HCT116 (cell line): ENCODE results near the gene GMDS. TPM values are rescaled to one million over a fixed set of nuclear protein-coding genes. Genes with fewer than 3 reads are reported as not detected.

Experiments
- ATAC-seq: fragments of 200-7000 bp; cut with Tn5 transposase; 2 replicates; pipeline ENCODE4 v1.9.1; 2020; ENCODE audit warnings: mild to moderate bottlenecking, moderate library complexity
- BruUV-seq: library from RNA; stranded (reverse); fragments of 400-500 nt; replicated peaks from 2 replicates; lab custom pipeline; 2021; lab: Mats Ljungman, UMichigan
- CTCF ChIA-PET: fragments of 300-600 bp; sonication (Branson Sonifier 250); formaldehyde crosslinking; loops from one replicate; lab custom pipeline; 2021; ENCODE audit warnings: antibody characterized with exemption; lab: Charles Lee
- POLR2A ChIA-PET: fragments of 300-600, 350-600 bp; sonication (Branson Sonifier 250); formaldehyde crosslinking; loops from one replicate; lab custom pipeline; 2021; ENCODE audit warnings: antibody characterized with exemption; lab: Charles Lee
- RAD21 ChIA-PET, 2 experiments: fragments of 300-600 bp; sonication (Branson Sonifier 250); formaldehyde crosslinking; loops; one replicate each; lab custom pipeline; 2023; ENCODE audit warnings: low total read pairs in 2 of 2; ENCODE audit not compliant: uncharacterized antibody in 2 of 2, unreplicated experiment in 2 of 2, low non-redundant PET in 1 of 2; lab: Charles Lee
- DNase-seq: peaks from one replicate; pipeline ENCODE4 v3.0.0-alpha.2; 2010; ENCODE audit warnings: low read depth, low spot score
- H2AFZ ChIP-seq: fragments of 200-600 bp; shearing (Covaris generic), sonication (generic); 2 replicates; pipeline ENCODE4 v1.6.1; 2017; ENCODE audit warnings: low read depth, mixed run types, mixed read lengths, antibody characterized with exemption, low read length; ENCODE audit not compliant: poor library complexity, severe bottlenecking
- H3K27ac ChIP-seq: 2 replicates; pipeline ENCODE4 v1.5.1; 2012; ENCODE audit warnings: low read depth, low read length
- H3K27me3 ChIP-seq: fragments of 200-600 bp; sonication (generic); 2 replicates; pipeline ENCODE4 v1.6.1; 2016; ENCODE audit warnings: mixed run types, low read length, mixed read lengths; ENCODE audit not compliant: insufficient read depth
- H3K36me3 ChIP-seq, 2 experiments: fragments of 200-500 bp in 1 of 2; fragments of 200-600 bp in 1 of 2; sonication (Bioruptor generic) in 1 of 2; sonication (generic) in 1 of 2; 2 replicates each; pipeline versions ENCODE4 v1.5.1 to v1.6.1; 2014 to 2016; ENCODE audit warnings: low read length in 2 of 2, inconsistent platforms in 1 of 2, mixed read lengths in 1 of 2, mixed run types in 1 of 2; ENCODE audit not compliant: insufficient read depth in 2 of 2, control insufficient read depth in 1 of 2
- H3K4me1 ChIP-seq, 2 experiments: fragments of 200-600 bp in 1 of 2; sonication (generic) in 1 of 2; 2 replicates each; pipeline versions ENCODE4 v1.5.1 to v1.6.1; 2012 to 2017; ENCODE audit warnings: low read length in 2 of 2, inconsistent platforms in 1 of 2, mild to moderate bottlenecking in 1 of 2, mixed read lengths in 1 of 2, mixed run types in 1 of 2, moderate library complexity in 1 of 2; ENCODE audit not compliant: insufficient read depth in 2 of 2, control insufficient read depth in 1 of 2
- H3K4me2 ChIP-seq: fragments of 200-600 bp; sonication (generic); 2 replicates; pipeline ENCODE4 v1.6.1; 2017; ENCODE audit warnings: mixed run types, low read length, mixed read lengths
- H3K4me3 ChIP-seq, 2 experiments: fragments of 200-600 bp in 1 of 2; sonication (generic) in 1 of 2; replicated peaks in 1 of 2; 2 replicates each; pipeline ENCODE4 v1.5.1; 2011 to 2016; ENCODE audit warnings: low read length in 2 of 2, control low read depth in 1 of 2, low read depth in 1 of 2, mild to moderate bottlenecking in 1 of 2, mixed read lengths in 1 of 2, mixed run types in 1 of 2
- H3K79me2 ChIP-seq: fragments of 200-600 bp; sonication (generic); 2 replicates; pipeline ENCODE4 v1.6.1; 2017; ENCODE audit warnings: mild to moderate bottlenecking, mixed run types, low read length, moderate library complexity, mixed read lengths; ENCODE audit not compliant: insufficient read depth
- H3K9ac ChIP-seq: fragments of 200-600 bp; sonication (generic); 2 replicates; pipeline ENCODE4 v1.6.1; 2016; ENCODE audit warnings: low read length, mixed read lengths
- H3K9me2 ChIP-seq: fragments of 200-600 bp; sonication (generic), shearing (Covaris generic); 2 replicates; pipeline ENCODE4 v1.6.1; 2017; ENCODE audit warnings: mixed run types, mild to moderate bottlenecking, moderate library complexity; ENCODE audit not compliant: insufficient read depth
- H3K9me3 ChIP-seq, 2 experiments: fragments of 200-500 bp in 1 of 2; fragments of 200-600 bp in 1 of 2; sonication (Bioruptor generic) in 1 of 2; sonication (generic) in 1 of 2; 2 replicates each; pipeline ENCODE4 v1.6.1; 2014 to 2017; ENCODE audit warnings: low read length in 2 of 2, mixed read lengths in 2 of 2, inconsistent platforms in 1 of 2, low read depth in 1 of 2, mild to moderate bottlenecking in 1 of 2, mixed run types in 1 of 2, moderate library complexity in 1 of 2; ENCODE audit not compliant: control insufficient read depth in 1 of 2, insufficient read depth in 1 of 2
- H4K20me1 ChIP-seq: fragments of 200-600 bp; sonication (generic), shearing (Covaris generic); 2 replicates; pipeline ENCODE4 v1.6.1; 2017; ENCODE audit warnings: mixed run types, mild to moderate bottlenecking, moderate library complexity; ENCODE audit not compliant: insufficient read depth
- ATF3 ChIP-seq: IDR thresholded peaks from 2 replicates; pipeline ENCODE4 v1.6.1; 2012
- CBX3 ChIP-seq: IDR thresholded peaks from 2 replicates; pipeline ENCODE4 v1.6.1; 2012; ENCODE audit warnings: low read depth
- CEBPB ChIP-seq: IDR thresholded peaks from 2 replicates; pipeline ENCODE4 v1.6.1; 2012; ENCODE audit warnings: low read depth
- CTCF ChIP-seq, 3 experiments: fragments of 200-600 bp in 1 of 3; sonication (generic) in 1 of 3; IDR thresholded peaks in 2 of 3; conservative IDR thresholded peaks in 1 of 3; 2 replicates each; pipeline ENCODE4 v1.5.1; 2012 to 2017; ENCODE audit warnings: low read depth in 2 of 3, low read length in 2 of 3, antibody characterized with exemption in 1 of 3, borderline replicate concordance in 1 of 3, control low read depth in 1 of 3, mild to moderate bottlenecking in 1 of 3, mixed read lengths in 1 of 3, mixed run types in 1 of 3, moderate library complexity in 1 of 3; ENCODE audit not compliant: insufficient read depth in 1 of 3
- EGR1 ChIP-seq: IDR thresholded peaks from 2 replicates; pipeline ENCODE4 v1.6.1; 2012; ENCODE audit warnings: low read depth
- ELF1 ChIP-seq: IDR thresholded peaks from 2 replicates; pipeline ENCODE4 v1.6.1; 2012; ENCODE audit warnings: low read depth, borderline replicate concordance
- EZH2 ChIP-seq: fragments of 200-600 bp; sonication (generic); IDR thresholded peaks from 2 replicates; pipeline ENCODE4 v1.6.1; 2017; ENCODE audit warnings: antibody characterized with exemption, mixed run types
- JUND ChIP-seq: IDR thresholded peaks from 2 replicates; pipeline ENCODE4 v1.6.1; 2012
- POLR2AphosphoS5 ChIP-seq: IDR thresholded peaks from 2 replicates; pipeline ENCODE4 v1.6.1; 2011; ENCODE audit warnings: mild to moderate bottlenecking, low read depth, low read length, moderate library complexity
- RAD21 ChIP-seq: IDR thresholded peaks from 2 replicates; pipeline ENCODE4 v1.6.1; 2012; ENCODE audit warnings: low read depth, mild to moderate bottlenecking
- ZBTB33 ChIP-seq: IDR thresholded peaks from 2 replicates; pipeline ENCODE4 v1.6.1; 2011; ENCODE audit warnings: mild to moderate bottlenecking, low read length, moderate library complexity; ENCODE audit not compliant: insufficient replicate concordance; ENCODE audit errors: extremely low read depth
- ZFX ChIP-seq: fragments of 450-650 bp; IDR thresholded peaks from 2 replicates; pipeline ENCODE4 v1.6.1; 2017
- ZNF274 ChIP-seq: fragments of 200-500 bp; sonication (Bioruptor generic); IDR thresholded peaks from 2 replicates; pipeline ENCODE4 v1.6.1; 2014; ENCODE audit warnings: mild to moderate bottlenecking, low read depth, low read length, inconsistent platforms
- intact Hi-C: fragments of 100-400 bp; cut with micrococcal nuclease; formaldehyde crosslinking; loops from 2 replicates; pipeline ENCODE4 v1.10.0; 2022
- total RNA-seq: library from RNA; stranded (reverse); gene quantifications from one replicate; pipeline ENCODE4 v1.2.1, GENCODE V29; 2021; ENCODE audit not compliant: unreplicated experiment
- TF ChIP-seq, protein P1 (sequence below): IDR thresholded peaks from 2 replicates; pipeline ENCODE4 v1.6.1; 2012; ENCODE audit warnings: low read depth

Gene GMDS
- total RNA-seq, 1 experiment from 2014 or later: 34.4 TPM

DNA sequence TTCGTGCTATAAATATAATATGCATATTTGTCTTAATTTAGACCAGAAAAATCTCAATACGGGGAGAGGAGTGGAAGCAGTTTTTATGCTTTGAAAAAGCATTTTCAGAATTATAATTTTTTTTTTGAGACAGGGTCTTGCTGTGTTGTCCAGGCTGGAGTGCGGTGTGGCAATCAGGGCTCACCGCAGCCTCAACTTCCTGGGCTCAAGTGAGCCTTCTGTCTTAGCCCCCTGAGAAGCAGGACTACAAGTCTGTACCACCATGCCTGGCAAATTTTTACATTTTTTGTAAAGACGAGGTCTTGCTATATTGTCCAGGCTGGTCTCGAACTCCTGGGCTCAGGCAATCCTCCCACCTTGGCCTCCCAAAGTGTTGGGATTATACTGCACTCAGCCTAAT, 438.5 kb downstream of the GMDS start:
- ChIA-PET POLR2A (no interaction called here), CTCF (no interaction called here), RAD21 (no interaction called here)
- no peaks in the 10 kb centered on the region for H4K20me1 ChIP-seq
- no peak overlapping the region for H3K4me3 ChIP-seq
- no peak for DNase-seq
- H3K9me2 ChIP-seq: no peaks in the 10 kb centered on the region
- intact Hi-C loops: no loop called here
- no peak for ATAC-seq
- H3K4me1 ChIP-seq: no peaks in the 10 kb centered on the region
- H3K27me3 ChIP-seq: no peaks in the 10 kb centered on the region
- TF ChIP-seq CTCF (IDR thresholded peaks at IDR 0.05 in 2 of 3, conservative IDR thresholded peaks at IDR 0.05 in 1 of 3; ENCODE audit: borderline replicate concordance in 1 of 3, insufficient read depth in 1 of 3, low read depth in 2 of 3, low read length in 2 of 3) (no peak), CEBPB (no peak), RAD21 (no peak), ELF1 (no peak), EGR1 (no peak), ATF3 (no peak), ZNF274 (no peak), CBX3 (no peak), JUND (no peak), EZH2 (no peak), ZBTB33 (no peak), ZFX (no peak), POLR2AphosphoS5 (no peak)
- TF ChIP-seq, protein P1, sequence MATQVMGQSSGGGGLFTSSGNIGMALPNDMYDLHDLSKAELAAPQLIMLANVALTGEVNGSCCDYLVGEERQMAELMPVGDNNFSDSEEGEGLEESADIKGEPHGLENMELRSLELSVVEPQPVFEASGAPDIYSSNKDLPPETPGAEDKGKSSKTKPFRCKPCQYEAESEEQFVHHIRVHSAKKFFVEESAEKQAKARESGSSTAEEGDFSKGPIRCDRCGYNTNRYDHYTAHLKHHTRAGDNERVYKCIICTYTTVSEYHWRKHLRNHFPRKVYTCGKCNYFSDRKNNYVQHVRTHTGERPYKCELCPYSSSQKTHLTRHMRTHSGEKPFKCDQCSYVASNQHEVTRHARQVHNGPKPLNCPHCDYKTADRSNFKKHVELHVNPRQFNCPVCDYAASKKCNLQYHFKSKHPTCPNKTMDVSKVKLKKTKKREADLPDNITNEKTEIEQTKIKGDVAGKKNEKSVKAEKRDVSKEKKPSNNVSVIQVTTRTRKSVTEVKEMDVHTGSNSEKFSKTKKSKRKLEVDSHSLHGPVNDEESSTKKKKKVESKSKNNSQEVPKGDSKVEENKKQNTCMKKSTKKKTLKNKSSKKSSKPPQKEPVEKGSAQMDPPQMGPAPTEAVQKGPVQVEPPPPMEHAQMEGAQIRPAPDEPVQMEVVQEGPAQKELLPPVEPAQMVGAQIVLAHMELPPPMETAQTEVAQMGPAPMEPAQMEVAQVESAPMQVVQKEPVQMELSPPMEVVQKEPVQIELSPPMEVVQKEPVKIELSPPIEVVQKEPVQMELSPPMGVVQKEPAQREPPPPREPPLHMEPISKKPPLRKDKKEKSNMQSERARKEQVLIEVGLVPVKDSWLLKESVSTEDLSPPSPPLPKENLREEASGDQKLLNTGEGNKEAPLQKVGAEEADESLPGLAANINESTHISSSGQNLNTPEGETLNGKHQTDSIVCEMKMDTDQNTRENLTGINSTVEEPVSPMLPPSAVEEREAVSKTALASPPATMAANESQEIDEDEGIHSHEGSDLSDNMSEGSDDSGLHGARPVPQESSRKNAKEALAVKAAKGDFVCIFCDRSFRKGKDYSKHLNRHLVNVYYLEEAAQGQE: no peak
- H3K27ac ChIP-seq: no peak overlapping the region
- no peaks in the 10 kb centered on the region for H3K79me2 ChIP-seq
- H3K36me3 ChIP-seq: no peaks in the 10 kb centered on the region
- no peak overlapping the region for H2AFZ ChIP-seq
- no peaks in the 10 kb centered on the region for H3K9me3 ChIP-seq
- H3K9ac ChIP-seq: no peak overlapping the region
- no TSS peak for BruUV-seq
- no peak overlapping the region for H3K4me2 ChIP-seq
